Muscle of leg (tissue), 11 donors: ENCODE data around the gene CCDC134. TPM values are rescaled to one million over a fixed set of nuclear protein-coding genes. Genes with fewer than 3 reads are reported as not detected.

ENCODE experiments used
- DNase-seq: peaks from one replicate; pipeline ENCODE4 v3.0.0; 2013
- H3K27ac ChIP-seq: one replicate; pipeline ENCODE4 v1.5.1; 2013; ENCODE audit warnings: mild to moderate bottlenecking, low read length, control low read depth
- H3K27me3 ChIP-seq: one replicate; pipeline ENCODE4 v1.6.1; 2013; ENCODE audit warnings: low read length; ENCODE audit not compliant: control insufficient read depth, insufficient read depth
- H3K36me3 ChIP-seq: one replicate; pipeline ENCODE4 v1.6.1; 2013; ENCODE audit warnings: low read length; ENCODE audit not compliant: control insufficient read depth, insufficient read depth
- H3K4me1 ChIP-seq: one replicate; pipeline ENCODE4 v1.6.1; 2013; ENCODE audit warnings: low read length; ENCODE audit not compliant: control insufficient read depth, insufficient read depth
- H3K4me3 ChIP-seq: one replicate; pipeline ENCODE4 v1.5.1; 2013; ENCODE audit warnings: low read length, control low read depth
- H3K9me3 ChIP-seq: replicated peaks from 2 replicates; pipeline ENCODE4 v1.6.1; 2013; ENCODE audit warnings: low read depth, low read length; ENCODE audit not compliant: control insufficient read depth
- WGBS: methylation state at CpG from one replicate; pipeline ENCODE4 v1.1.5; 2013; ENCODE audit warnings: missing lambda C conversion rate; ENCODE audit not compliant: insufficient coverage; 5-methylcytosine and 5-hydroxymethylcytosine counted together
- polyA plus RNA-seq, 8 donors: library from polyadenylated mRNA; unstranded; fragments of 120-200 nt; gene quantifications; one replicate each; pipeline versions ENCODE4 v1.2.1 to v1.2.3, GENCODE V29; 2013; ENCODE audit warnings: inconsistent platforms in 1 of 8, low replicate concordance in 1 of 8; ENCODE audit not compliant: insufficient read length in 8 of 8, insufficient read depth in 1 of 8
- total RNA-seq: library from RNA; stranded (reverse); fragments of 120-200 nt; gene quantifications from one replicate; pipeline ENCODE4 v1.2.4, GENCODE V29; 2013

The CCDC134 gene
- total and polyA plus RNA-seq, 9 donors, result 6.5 to 13.2 (median 8.3) TPM

DNA sequence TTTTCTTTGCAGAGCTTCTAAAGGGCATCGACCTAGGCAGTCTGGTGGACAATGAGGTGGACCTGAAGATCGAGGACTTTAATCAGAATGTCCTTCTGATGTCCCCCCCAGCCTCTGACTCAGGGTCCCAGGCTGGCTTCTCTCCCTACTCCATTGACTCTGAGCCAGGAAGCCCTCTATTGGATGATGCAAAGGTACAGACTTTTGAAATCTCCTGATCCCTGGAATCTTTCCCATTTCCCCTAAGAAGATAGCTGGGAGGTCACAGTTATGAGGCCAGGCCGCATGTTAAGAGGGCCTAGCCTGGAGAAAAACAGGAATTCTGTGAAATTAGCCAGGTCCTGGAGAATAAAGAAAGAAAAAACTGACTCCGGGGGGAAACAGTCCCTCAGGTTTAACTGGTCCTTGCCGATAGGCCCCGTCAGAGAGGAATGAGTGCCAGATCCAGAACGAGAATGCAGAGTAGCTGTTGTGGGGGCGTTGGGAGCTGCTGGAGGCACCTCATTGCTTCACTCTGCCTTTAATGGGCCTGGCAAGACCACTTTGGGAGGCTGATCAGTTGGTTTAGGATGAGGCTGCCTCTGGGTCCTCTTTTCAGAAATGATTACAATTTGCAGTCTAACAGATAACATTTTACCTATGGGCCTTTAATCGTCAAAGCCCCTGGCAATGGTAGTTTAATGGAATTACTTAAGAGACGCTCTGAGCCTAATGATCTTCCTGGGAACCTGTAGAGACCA is 75.2 kb downstream of the CCDC134 start:
- Histone ChIP-seq H3K27ac (no peak overlapping the region), H3K36me3 (peaks cover 93% of the 10 kb centered on the region)

More for the DNA sequence above, 75.2 kb downstream of the CCDC134 start:
- 76% methylated on average over 7 of the region's 10 CpGs for WGBS
- no peaks in the 10 kb centered on the region for H3K9me3 ChIP-seq
- no peak for DNase-seq
- no peaks in the 10 kb centered on the region for H3K4me1 ChIP-seq
- no peak overlapping the region for H3K4me3 ChIP-seq
- H3K27me3 ChIP-seq, result no peaks in the 10 kb centered on the region

Other genes with a start within 250 kb of the CCDC134 start
- 1.6 TPM for gene CSDC2, start 239.7 kb upstream of the CCDC134 start, total RNA-seq
- 1 to 10 TPM; 5.8 to 9.3 (median 7.3) TPM for gene CSDC2, start 239.7 kb upstream of the CCDC134 start, polyA plus RNA-seq
- gene PMM1, start 210.8 kb upstream of the CCDC134 start, total RNA-seq, result 9.7 TPM
- gene PMM1, start 210.8 kb upstream of the CCDC134 start, polyA plus RNA-seq, result 10 to 100 TPM; 22.9 to 34.2 (median 27.7) TPM
- gene DESI1, start 179.6 kb upstream of the CCDC134 start, total RNA-seq, result 12.8 TPM
- gene DESI1, start 179.6 kb upstream of the CCDC134 start, polyA plus RNA-seq, result 10 to 100 TPM; 18.1 to 22.1 (median 19.8) TPM
- 205 TPM for gene XRCC6, start 179.4 kb upstream of the CCDC134 start, total RNA-seq
- gene XRCC6, start 179.4 kb upstream of the CCDC134 start, polyA plus RNA-seq, result 100 to 1,000 TPM; 212 to 289 (median 227) TPM
- gene SNU13, start 111.8 kb upstream of the CCDC134 start, total RNA-seq, result 99.8 TPM
- gene SNU13, start 111.8 kb upstream of the CCDC134 start, polyA plus RNA-seq, result 100 to 1,000 TPM; 110 to 130 (median 116) TPM
- gene MEI1, start 101.2 kb upstream of the CCDC134 start, total RNA-seq, result 0.62 TPM
- gene MEI1, start 101.2 kb upstream of the CCDC134 start, polyA plus RNA-seq, result 1 to 10 TPM in 4 of 8 donors, under 1 TPM in 4; 0.49 to 1.6 (median 0.99) TPM
- gene SREBF2, start 32.4 kb downstream of the CCDC134 start, total RNA-seq, result 30.9 TPM
- gene SREBF2, start 32.4 kb downstream of the CCDC134 start, polyA plus RNA-seq, result 100 to 1,000 TPM in 1 of 8 donors, 10 to 100 TPM in 7; 61.7 to 106 (median 82.4) TPM
- gene SHISA8, start 114.4 kb downstream of the CCDC134 start, total RNA-seq, result 0.09 TPM
- gene SHISA8, start 114.4 kb downstream of the CCDC134 start, polyA plus RNA-seq, result under 1 TPM in 7 of 8 donors, not detected in 1; 0.11 to 0.39 (median 0.22) TPM
- 0.75 TPM for gene TNFRSF13C, start 126.1 kb downstream of the CCDC134 start, total RNA-seq
- 1 to 10 TPM in 7 of 8 donors, under 1 TPM in 1; 0.91 to 2.3 (median 1.2) TPM for gene TNFRSF13C, start 126.1 kb downstream of the CCDC134 start, polyA plus RNA-seq
- gene CENPM, start 146.5 kb downstream of the CCDC134 start, total RNA-seq, result 6.7 TPM
- gene CENPM, start 146.5 kb downstream of the CCDC134 start, polyA plus RNA-seq, result 10 to 100 TPM in 3 of 8 donors, 1 to 10 TPM in 5; 7.5 to 11.6 (median 9.1) TPM
- 0.89 TPM for gene SEPTIN3, start 168.8 kb downstream of the CCDC134 start, total RNA-seq
- 1 to 10 TPM in 4 of 8 donors, under 1 TPM in 4; 0.67 to 2.0 (median 0.90) TPM for gene SEPTIN3, start 168.8 kb downstream of the CCDC134 start, polyA plus RNA-seq
- 1.0 TPM for gene WBP2NL, start 198.1 kb downstream of the CCDC134 start, total RNA-seq
- gene WBP2NL, start 198.1 kb downstream of the CCDC134 start, polyA plus RNA-seq, result 1 to 10 TPM in 5 of 8 donors, under 1 TPM in 3; 0.38 to 2.3 (median 1.2) TPM